Nucleus accumbens (tissue), 56 donors: Measurements from ENCODE around the gene TAAR5.
"Not testable (repeated sequence)": the region's sequence is repeated elsewhere in the genome, so short reads cannot be mapped to it uniquely, and the experiment has no call there.

Source experiments
- DNase-seq, 56 donors: peaks; one replicate each; lab custom pipeline; 2025; lab: John Stamatoyannopoulos, UW

TAAR5 gene

GRCh38 chr6:132589454-132589853 lies at the start of gene TAAR5:
Gene TAAR5 (minus strand): TSS chr6:132589741. CDS start chr6:132589686, 55 bp downstream.
- DNase-seq: no peak

GRCh38 chr6:132637135-132637534 lies 47.6 kb upstream of the TAAR5 start:
- DNase-seq: not testable (repeated sequence)

- not testable (repeated sequence) for DNase-seq
Measured at GRCh38 chr6:132635906-132636305, 46.4 kb upstream of the TAAR5 start.

GRCh38 chr6:132635288-132635687 lies 45.7 kb upstream of the TAAR5 start:
- not testable (repeated sequence) for DNase-seq

GRCh38 chr6:132634796-132635195 lies 45.3 kb upstream of the TAAR5 start:
- no peak for DNase-seq

GRCh38 chr6:132633362-132633761 lies 43.8 kb upstream of the TAAR5 start:
- no peak for DNase-seq

GRCh38 chr6:132624175-132624574 lies 34.6 kb upstream of the TAAR5 start, which contains the start of gene TAAR2:
Gene TAAR2 (minus strand): TSS chr6:132624275. CDS start chr6:132624275, 0 bp downstream.
- DNase-seq: no peak

- no peak for DNase-seq
Measured at GRCh38 chr6:132623106-132623845, 33.7 kb upstream of the TAAR5 start.

GRCh38 chr6:132616677-132617076 lies 27.1 kb upstream of the TAAR5 start:
- DNase-seq: no peak

- DNase-seq: no peak
Measured at GRCh38 chr6:132614554-132614953, 25.0 kb upstream of the TAAR5 start.

GRCh38 chr6:132612449-132613108 lies 23.0 kb upstream of the TAAR5 start:
- DNase-seq: no peak

GRCh38 chr6:132611616-132612015 lies 22.1 kb upstream of the TAAR5 start:
- DNase-seq: no peak

- DNase-seq: no peak
Measured at GRCh38 chr6:132607544-132608233, 18.1 kb upstream of the TAAR5 start.

GRCh38 chr6:132604635-132605152 lies 15.2 kb upstream of the TAAR5 start:
- no peak for DNase-seq

- DNase-seq: not testable (repeated sequence)
Measured at GRCh38 chr6:132600900-132601299, 11.4 kb upstream of the TAAR5 start.

GRCh38 chr6:132598473-132598872 lies 8.9 kb upstream of the TAAR5 start:
- no peak for DNase-seq

GRCh38 chr6:132596201-132596600 lies 6.7 kb upstream of the TAAR5 start:
- DNase-seq: no peak

- no peak for DNase-seq
Measured at GRCh38 chr6:132592855-132593254, 3.3 kb upstream of the TAAR5 start.

- DNase-seq: no peak
Measured at GRCh38 chr6:132590362-132590761, 821 bp upstream of the TAAR5 start.

- no peak for DNase-seq
Measured at GRCh38 chr6:132587424-132587823, 2.1 kb downstream of the TAAR5 start.

GRCh38 chr6:132584698-132585097 lies 4.8 kb downstream of the TAAR5 start:
- DNase-seq: no peak
